ENCODE data around the gene SNTG2.

SNTG2 gene

GRCh38 chr2:1251520-1251919, 300.9 kb downstream of the SNTG2 start:
- Histone ChIP-seq H3K9ac (ENCODE audit: low read depth, low read length, poor library complexity, severe bottlenecking) (no peak overlapping the region), H2AFZ (ENCODE audit: low read length) (no peak overlapping the region), H3K9me2 (replicated peaks; ENCODE audit: low read depth, low read length) (no peaks in the 10 kb centered on the region), H3K27me3 (ENCODE audit: insufficient read depth, low read length, poor library complexity, severe bottlenecking) (no peaks in the 10 kb centered on the region), H3K79me2 (ENCODE audit: insufficient read depth, low read length) (no peaks in the 10 kb centered on the region), H3F3A (ENCODE audit: low read depth) (no peaks in the 10 kb centered on the region), H3K4me1 (ENCODE audit: insufficient read depth, low read length, poor library complexity, severe bottlenecking) (no peaks in the 10 kb centered on the region), H3K4me2 (ENCODE audit: low read depth, low read length, poor library complexity, severe bottlenecking) (no peak overlapping the region), H3K9me3 (ENCODE audit: insufficient read depth, low read depth, low read length) (no peaks in the 10 kb centered on the region), H3K4me3 (ENCODE audit: low read length, poor library complexity, severe bottlenecking) (no peak overlapping the region), H3K36me3 (ENCODE audit: insufficient read depth, low read length) (no peaks in the 10 kb centered on the region), H4K20me1 (ENCODE audit: insufficient read depth, low read length, poor library complexity, severe bottlenecking) (no peaks in the 10 kb centered on the region)
- TF ChIP-seq EZH2phosphoT487 (IDR thresholded peaks at IDR 0.05; ENCODE audit: borderline replicate concordance) (no peak), CTCF (conservative IDR thresholded peaks at IDR 0.05; ENCODE audit: low read length) (no peak)

GRCh38 chr2:1253629-1254028, 303.0 kb downstream of the SNTG2 start:
- no peak overlapping the region for H3K4me2 ChIP-seq (ENCODE audit: low read depth, low read length, poor library complexity, severe bottlenecking)

GRCh38 chr2:1254662-1255343, 304.2 kb downstream of the SNTG2 start:
- Histone ChIP-seq H3K27me3 (ENCODE audit: insufficient read depth, low read length, poor library complexity, severe bottlenecking) (no peaks in the 10 kb centered on the region), H3K4me3 (ENCODE audit: low read length, poor library complexity, severe bottlenecking) (no peak overlapping the region), H3K4me2 (ENCODE audit: low read depth, low read length, poor library complexity, severe bottlenecking) (no peak overlapping the region), H3K36me3 (ENCODE audit: insufficient read depth, low read length) (no peaks in the 10 kb centered on the region), H3K9me3 (ENCODE audit: insufficient read depth, low read depth, low read length) (no peaks in the 10 kb centered on the region), H4K20me1 (ENCODE audit: insufficient read depth, low read length, poor library complexity, severe bottlenecking) (no peaks in the 10 kb centered on the region), H3K9me2 (replicated peaks; ENCODE audit: low read depth, low read length) (no peaks in the 10 kb centered on the region), H2AFZ (ENCODE audit: low read length) (no peak overlapping the region), H3K79me2 (ENCODE audit: insufficient read depth, low read length) (no peaks in the 10 kb centered on the region), H3F3A (ENCODE audit: low read depth) (no peaks in the 10 kb centered on the region), H3K4me1 (ENCODE audit: insufficient read depth, low read length, poor library complexity, severe bottlenecking) (peaks cover 8% of the 10 kb centered on the region), H3K9ac (ENCODE audit: low read depth, low read length, poor library complexity, severe bottlenecking) (no peak overlapping the region)
- no peak for TF ChIP-seq EZH2phosphoT487 (IDR thresholded peaks at IDR 0.05; ENCODE audit: borderline replicate concordance)
- no peak for TF ChIP-seq CTCF (conservative IDR thresholded peaks at IDR 0.05; ENCODE audit: low read length)

More at GRCh38 chr2:1253629-1254028, 303.0 kb downstream of the SNTG2 start:
- no peaks in the 10 kb centered on the region for H3K27me3 ChIP-seq (ENCODE audit: insufficient read depth, low read length, poor library complexity, severe bottlenecking)
- no peak overlapping the region for H2AFZ ChIP-seq (ENCODE audit: low read length)
- H3K9ac ChIP-seq (ENCODE audit: low read depth, low read length, poor library complexity, severe bottlenecking) = no peak overlapping the region
- no peaks in the 10 kb centered on the region for H3K9me2 ChIP-seq (replicated peaks; ENCODE audit: low read depth, low read length)
- no peaks in the 10 kb centered on the region for H3K4me1 ChIP-seq (ENCODE audit: insufficient read depth, low read length, poor library complexity, severe bottlenecking)
- H3K79me2 ChIP-seq (ENCODE audit: insufficient read depth, low read length) = no peaks in the 10 kb centered on the region
- H3K4me3 ChIP-seq (ENCODE audit: low read length, poor library complexity, severe bottlenecking) = no peak overlapping the region
- no peaks in the 10 kb centered on the region for H3K9me3 ChIP-seq (ENCODE audit: insufficient read depth, low read depth, low read length)
- H3F3A ChIP-seq (ENCODE audit: low read depth) = no peaks in the 10 kb centered on the region
- no peaks in the 10 kb centered on the region for H3K36me3 ChIP-seq (ENCODE audit: insufficient read depth, low read length)
- H4K20me1 ChIP-seq (ENCODE audit: insufficient read depth, low read length, poor library complexity, severe bottlenecking) = no peaks in the 10 kb centered on the region
- TF ChIP-seq CTCF (conservative IDR thresholded peaks at IDR 0.05; ENCODE audit: low read length) = no peak
- TF ChIP-seq EZH2phosphoT487 (IDR thresholded peaks at IDR 0.05; ENCODE audit: borderline replicate concordance) = no peak
